Measurements from ENCODE around the gene EEFSEC.

DNA sequence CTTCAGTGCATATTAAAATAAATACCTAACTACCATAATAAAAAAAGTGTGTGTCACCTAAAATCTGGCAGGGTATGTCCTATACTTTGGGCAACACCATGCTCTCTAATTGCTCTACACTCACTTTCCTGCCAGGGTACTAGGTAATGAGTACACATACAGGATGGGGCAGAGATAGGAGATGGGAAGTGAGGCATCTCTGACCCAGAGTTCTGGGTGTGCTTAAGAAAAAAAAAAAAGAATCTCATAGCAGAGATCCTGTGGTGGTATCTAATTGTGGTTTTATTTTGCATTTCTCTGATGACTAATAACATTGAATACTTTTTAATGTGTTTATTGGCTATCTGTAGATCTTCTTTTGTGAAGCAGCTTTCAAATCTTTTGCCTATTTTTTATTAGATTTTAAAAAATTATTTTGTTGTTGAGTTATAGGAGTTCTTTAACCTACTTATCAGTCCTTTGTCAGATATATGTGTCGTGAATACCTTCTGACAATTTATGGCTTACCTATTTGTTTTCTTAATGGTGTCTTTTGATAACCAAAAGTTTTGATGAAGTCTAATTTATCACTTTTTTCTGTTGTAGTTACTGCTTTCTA is 48.0 kb downstream of the EEFSEC start:
- TF ChIP-seq BHLHE40 (IDR thresholded peaks at IDR 0.05; ENCODE audit: borderline replicate concordance) (no peak), NFRKB (IDR thresholded peaks at IDR 0.05) (no peak), ARNT (IDR thresholded peaks at IDR 0.05) (no peak), CTBP1 (IDR thresholded peaks at IDR 0.05; ENCODE audit: borderline replicate concordance) (no peak), FOXM1 (IDR thresholded peaks at IDR 0.05; ENCODE audit: borderline replicate concordance) (no peak), FOXK2 (IDR thresholded peaks at IDR 0.05) (no peak), FOXA1 (IDR thresholded peaks at IDR 0.05) (no peak), SP1 (IDR thresholded peaks at IDR 0.05) (no peak), LEF1 (IDR thresholded peaks at IDR 0.05; ENCODE audit: borderline replicate concordance) (no peak), ZNF384 (IDR thresholded peaks at IDR 0.05) (no peak), TARDBP (IDR thresholded peaks at IDR 0.05) (no peak), L3MBTL2 (conservative IDR thresholded peaks at IDR 0.05) (no peak), ELF4 (IDR thresholded peaks at IDR 0.05) (no peak)

Data from HEK293T (cell line).